ENCODE data around the gene DZANK1.

The DZANK1 gene

GRCh38 chr20:18466894-18467730, at the start of gene DZANK1, which contains the start of gene POLR3F:
TSS of gene DZANK1 (minus strand) at chr20:18467030. CDS start at chr20:18465358, 1,672 bp downstream.
TSS of gene POLR3F (plus strand) at chr20:18467390. CDS start at chr20:18467507, 117 bp downstream.
- DNase-seq (ENCODE audit: low read depth) = peak; percentile 98
- TF ChIP-seq CTCF (conservative IDR thresholded peaks at IDR 0.05; ENCODE audit: low read depth, low read length) = no peak
- peak within 1 kb of the TSS; percentile 77 for H3K4me3 ChIP-seq (ENCODE audit: low read depth, low read length)

GRCh38 chr20:18515973-18516372, 49.1 kb upstream of the DZANK1 start:
- no peak for TF ChIP-seq CTCF (conservative IDR thresholded peaks at IDR 0.05; ENCODE audit: low read depth, low read length)
- no peak for DNase-seq (ENCODE audit: low read depth)
- no peak overlapping the region for H3K4me3 ChIP-seq (ENCODE audit: low read depth, low read length)

- no peak overlapping the region for H3K4me3 ChIP-seq (ENCODE audit: low read depth, low read length)
- DNase-seq (ENCODE audit: low read depth) = no peak
- TF ChIP-seq CTCF (conservative IDR thresholded peaks at IDR 0.05; ENCODE audit: low read depth, low read length) = no peak
Measured at GRCh38 chr20:18514127-18514526, 47.3 kb upstream of the DZANK1 start.

- no peak overlapping the region for H3K4me3 ChIP-seq (ENCODE audit: low read depth, low read length)
- no peak for DNase-seq (ENCODE audit: low read depth)
- TF ChIP-seq CTCF (conservative IDR thresholded peaks at IDR 0.05; ENCODE audit: low read depth, low read length) = no peak
Measured at GRCh38 chr20:18513208-18513607, 46.4 kb upstream of the DZANK1 start.

GRCh38 chr20:18511571-18511970, 44.7 kb upstream of the DZANK1 start:
- no peak overlapping the region for H3K4me3 ChIP-seq (ENCODE audit: low read depth, low read length)
- DNase-seq (ENCODE audit: low read depth) = no peak
- TF ChIP-seq CTCF (conservative IDR thresholded peaks at IDR 0.05; ENCODE audit: low read depth, low read length) = no peak

- DNase-seq (ENCODE audit: low read depth) = peak; percentile 99
Measured at GRCh38 chr20:18507218-18508191, 40.7 kb upstream of the DZANK1 start, which contains the start of gene SEC23B. TSS of gene SEC23B (plus strand) at chr20:18507940. CDS start at chr20:18510836, 2,896 bp downstream.

More at GRCh38 chr20:18507218-18508191, 40.7 kb upstream of the DZANK1 start, which contains the start of gene SEC23B:
- TF ChIP-seq CTCF (conservative IDR thresholded peaks at IDR 0.05; ENCODE audit: low read depth, low read length) = no peak
- peak within 1 kb of the TSS; percentile 94 for H3K4me3 ChIP-seq (ENCODE audit: low read depth, low read length)
